GM18867 (cell line): ENCODE results near the gene CTCF.
A peak's percentile ranks its signal among the peaks of the same experiment; 100 is the strongest.

ENCODE experiments used
- ATAC-seq: cut with Tn5 transposase; IDR thresholded peaks from one replicate; pipeline ENCODE4 v1.9.1; 2021; ENCODE audit warnings: mild to moderate bottlenecking, moderate library complexity; ENCODE audit not compliant: unreplicated experiment

Gene CTCF

DNA sequence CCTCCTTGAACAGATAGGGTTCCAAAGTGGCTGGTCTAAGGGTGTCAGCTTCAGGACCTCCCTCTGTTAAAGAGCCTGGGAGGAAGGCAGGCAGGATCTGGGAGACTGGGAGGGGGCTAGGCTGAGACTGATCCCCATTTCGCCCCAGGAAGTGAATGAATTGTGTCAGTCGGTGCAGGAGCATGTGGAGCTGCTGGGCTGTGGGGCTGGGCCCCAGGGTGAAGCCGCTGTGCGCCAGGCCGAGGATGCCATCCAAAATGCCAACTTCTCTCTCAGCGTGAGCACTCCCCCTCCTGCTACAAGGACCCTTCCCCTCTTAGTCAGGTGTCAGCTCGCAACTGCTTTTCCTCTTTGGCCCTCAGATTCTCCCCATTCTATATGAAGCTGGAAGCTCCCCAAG is 88.7 kb downstream of the CTCF start:
- no peak for ATAC-seq

DNA sequence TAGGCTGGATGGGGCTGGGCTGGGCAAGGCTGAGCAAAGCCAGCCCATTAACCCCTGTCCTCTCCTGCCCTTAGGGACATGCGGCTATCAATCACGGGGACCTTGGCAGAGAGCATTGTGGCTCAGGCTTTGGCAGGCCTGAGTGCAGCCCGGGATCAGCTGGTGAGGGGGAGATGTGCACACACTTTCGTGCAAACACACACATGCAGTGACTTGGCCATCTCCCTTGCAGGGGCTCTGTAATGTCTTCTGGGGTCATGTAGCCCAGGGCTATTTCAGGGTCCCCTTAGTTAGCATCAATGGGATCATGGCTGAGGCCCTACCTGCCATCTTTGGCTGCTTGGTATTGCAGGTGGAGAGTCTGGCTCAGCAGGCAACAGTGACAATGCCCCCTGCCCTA is 89.5 kb downstream of the CTCF start:
- no peak for ATAC-seq

DNA sequence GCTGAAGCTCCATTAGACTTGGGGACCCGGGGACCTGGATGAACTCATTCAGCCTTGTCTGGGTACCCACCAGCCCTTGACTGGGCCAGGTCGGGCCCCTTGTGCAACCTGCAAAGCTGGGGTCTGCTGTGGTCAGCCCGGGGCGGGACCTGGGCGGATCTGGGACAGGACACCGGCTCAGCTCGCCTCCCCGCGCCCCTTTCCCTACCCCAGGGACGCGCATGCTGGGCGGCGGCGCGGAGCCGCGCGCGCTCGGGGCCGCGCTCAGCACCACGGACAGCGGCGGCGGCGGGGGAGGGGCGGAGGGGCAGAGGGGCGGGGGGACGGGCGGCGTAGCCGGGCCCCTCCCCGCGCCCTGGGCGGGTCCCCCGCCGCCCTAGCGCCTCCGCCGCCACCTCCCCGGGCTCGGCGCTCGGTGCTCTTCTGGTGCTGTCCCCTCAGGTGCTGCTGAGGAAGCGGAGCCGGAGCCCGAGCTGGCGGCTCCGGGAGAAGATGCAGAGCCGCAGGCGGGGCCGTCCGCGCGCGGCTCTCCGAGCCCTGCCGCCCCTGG is 90.3 kb downstream of the CTCF start:
- ATAC-seq, result no peak

DNA sequence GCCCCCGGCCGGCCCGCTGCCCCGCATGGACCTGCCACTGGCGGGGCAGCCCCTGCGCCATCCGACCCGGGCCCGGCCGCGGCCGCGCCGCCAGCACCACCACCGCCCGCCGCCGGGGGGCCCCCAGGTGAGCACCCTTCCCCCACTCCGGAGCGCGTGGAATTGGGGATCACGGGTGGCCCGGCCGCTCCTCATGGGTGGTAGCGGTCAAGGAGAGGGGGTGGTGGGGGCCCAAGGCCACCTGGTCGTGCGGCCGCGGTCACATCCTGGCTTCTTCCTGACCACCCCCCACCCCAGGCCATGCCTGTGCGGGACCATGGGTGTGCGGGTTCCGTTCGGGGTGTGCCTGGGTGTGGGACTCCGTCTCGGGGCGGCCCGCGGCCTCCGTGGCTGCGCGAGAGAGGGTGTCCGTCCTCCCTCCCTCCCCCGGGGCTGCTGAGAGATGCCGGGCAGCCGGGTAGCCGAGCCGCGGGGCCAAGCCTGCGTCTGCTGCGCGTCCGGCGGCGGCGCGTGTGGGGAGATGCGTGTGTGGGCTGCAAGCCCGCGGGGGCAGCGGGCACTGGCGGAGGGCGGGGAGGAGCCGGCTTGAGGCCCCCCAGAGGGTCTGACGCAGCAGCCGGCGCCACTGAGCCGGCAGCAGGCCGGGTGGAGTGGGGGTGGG is 90.9 kb downstream of the CTCF start:
- no peak for ATAC-seq

DNA sequence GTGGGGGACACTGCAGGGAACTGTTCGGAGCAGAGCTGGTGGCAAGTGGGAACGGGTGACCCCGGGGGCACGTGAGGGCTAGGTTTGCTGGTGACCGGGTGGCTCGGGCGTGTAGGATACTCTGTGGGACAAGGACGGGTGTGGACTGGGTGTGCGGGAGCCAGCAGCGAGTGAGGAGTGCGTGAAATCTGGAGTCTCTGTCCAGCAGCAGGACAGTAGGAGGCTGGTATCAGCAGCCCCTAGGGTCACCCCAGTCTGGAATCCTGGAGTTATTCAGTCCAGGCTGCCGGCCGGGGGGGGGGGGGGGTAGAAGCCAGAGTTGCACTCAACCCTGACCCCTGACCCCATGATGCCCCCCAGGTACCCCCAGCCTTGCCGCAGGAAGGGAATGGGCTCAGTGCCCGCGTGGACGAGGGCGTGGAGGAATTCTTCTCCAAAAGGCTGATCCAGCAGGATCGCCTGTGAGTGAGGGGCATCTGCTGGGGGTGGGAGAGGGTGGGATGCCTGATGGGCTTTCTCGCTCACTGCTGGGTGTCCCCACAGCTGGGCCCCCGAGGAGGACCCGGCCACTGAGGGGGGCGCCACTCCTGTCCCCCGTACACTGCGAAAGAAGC is 91.6 kb downstream of the CTCF start:
- ATAC-seq, result no peak

DNA sequence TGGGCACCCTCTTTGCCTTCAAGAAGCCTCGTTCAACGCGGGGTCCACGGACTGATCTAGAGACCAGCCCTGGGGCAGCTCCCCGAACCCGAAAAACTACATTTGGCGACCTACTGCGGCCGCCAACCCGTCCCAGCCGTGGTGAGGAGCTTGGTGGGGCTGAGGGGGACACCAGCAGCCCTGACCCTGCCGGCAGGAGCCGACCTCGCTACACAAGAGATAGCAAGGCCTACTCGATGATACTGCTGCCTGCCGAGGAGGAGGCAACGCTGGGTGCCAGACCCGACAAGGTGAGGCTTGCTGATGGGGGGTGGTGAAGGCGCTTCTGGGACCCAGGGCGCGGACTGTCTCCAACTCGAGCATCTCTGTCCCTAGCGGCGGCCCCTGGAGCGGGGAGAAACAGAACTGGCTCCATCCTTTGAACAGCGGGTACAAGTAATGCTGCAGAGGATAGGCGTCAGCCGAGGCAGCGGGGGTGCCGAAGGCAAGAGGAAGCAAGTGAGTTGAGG is 92.1 kb downstream of the CTCF start:
- ATAC-seq, result no peak

DNA sequence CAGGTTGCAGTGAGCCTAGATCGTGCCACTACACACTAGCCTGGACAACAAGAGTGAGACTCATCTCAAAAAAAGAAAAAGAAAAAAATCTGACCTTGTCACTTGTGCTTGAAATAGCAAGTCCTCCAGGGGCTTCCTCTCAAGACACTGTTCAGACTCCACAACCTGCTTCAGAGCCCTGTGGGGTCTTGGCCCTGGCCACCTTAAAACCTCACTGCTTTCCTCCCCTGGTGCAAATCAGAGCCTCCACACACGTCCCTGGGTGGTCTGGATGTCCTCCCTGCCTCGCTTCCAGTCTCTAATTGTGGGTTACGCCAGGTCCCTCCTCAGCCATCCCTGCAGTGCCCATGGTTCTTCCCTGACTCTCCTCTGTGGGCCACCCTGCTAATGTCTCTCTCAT is 93.0 kb downstream of the CTCF start:
- no peak for ATAC-seq

DNA sequence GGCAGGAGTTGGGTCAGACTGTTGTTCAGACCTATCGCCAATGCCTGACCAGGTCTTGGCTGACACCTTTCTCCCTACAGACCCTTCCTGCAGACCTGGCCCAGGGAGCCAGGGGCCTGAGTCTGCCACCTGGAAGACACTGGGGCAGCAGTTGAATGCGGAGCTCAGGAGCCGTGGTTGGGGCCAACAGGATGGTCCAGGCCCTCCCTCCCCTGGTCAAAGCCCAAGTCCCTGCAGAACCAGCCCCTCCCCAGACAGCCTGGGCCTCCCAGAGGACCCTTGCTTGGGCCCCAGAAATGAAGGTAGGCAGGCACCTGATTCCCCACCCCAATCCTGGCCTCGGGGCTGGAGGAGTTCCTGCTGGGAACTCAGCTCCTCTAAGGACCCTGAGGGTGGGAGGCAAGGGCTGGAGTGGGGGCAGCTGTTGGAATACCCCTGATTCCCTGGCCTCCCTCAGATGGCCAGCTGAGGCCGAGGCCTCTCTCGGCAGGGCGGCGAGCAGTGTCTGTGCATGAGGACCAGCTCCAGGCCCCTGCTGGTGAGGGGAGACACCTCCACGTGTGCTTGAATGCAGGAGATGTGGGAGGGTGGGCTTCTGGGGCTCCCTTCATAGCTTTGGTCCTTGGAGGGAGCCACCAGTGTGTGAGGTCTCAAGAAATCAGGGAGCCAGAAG is 94.2 kb downstream of the CTCF start:
- no peak for ATAC-seq

DNA sequence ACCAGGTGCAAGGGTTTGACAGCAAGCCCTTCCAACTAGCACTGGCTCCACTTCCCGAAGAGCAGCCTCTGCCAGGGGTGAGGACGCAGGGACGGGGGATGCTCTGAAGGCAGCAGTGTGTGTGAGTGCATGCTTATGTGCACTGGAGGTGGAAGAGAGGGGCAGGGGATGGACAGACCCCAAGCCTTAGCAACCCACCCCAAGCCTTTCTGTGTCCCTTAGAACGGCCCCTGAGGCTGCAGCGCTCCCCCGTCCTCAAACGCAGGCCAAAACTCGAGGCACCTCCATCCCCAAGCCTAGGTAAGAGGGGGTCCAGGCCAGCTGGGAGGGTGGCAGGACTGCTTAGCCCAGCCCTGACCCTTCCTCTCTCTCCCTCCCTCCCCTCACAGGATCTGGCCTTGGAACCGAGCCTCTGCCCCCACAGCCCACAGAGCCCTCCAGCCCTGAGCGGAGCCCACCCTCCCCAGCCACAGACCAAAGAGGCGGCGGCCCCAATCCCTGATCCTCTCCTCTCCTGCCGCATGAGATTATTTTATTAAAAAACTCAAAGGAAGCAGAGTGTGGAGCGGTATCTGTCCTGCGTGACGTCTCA is 94.8 kb downstream of the CTCF start:
- ATAC-seq, result no peak

DNA sequence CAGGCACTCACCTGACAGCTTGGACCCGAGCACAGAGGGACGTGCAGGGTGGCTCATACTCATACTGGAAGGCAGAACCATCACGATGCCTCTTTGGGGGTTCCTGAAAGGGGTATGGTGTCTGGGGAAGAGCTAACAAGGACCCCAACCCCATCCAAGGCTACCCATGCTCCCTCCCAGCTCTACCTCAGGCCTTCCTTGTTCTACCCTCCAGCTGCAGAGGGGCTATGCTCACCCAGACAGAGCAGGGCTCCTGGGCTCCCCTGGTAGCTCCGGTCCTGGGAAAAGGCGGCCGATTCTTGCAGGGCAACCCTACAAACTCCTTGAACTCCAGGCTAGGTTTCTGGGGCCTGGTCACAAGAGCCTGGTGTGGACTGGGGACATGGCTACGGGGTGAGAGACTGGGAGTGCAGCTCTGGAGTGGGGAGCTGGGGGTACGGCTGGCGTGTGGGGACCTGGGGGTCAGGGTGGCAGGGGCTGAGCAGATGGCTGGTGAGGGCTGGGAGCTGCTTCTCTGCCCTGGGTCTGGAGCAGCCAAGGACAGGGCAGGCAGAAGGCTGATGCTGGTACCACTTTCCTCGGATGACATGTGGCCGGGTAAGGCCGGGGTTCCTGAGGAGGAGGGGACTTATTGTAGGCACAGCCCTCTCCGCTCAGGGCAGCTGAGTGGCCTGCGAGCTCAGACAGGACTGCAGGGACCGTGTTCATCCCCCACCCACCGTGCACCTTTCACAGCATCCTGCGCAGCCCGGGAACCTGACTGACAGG is 95.6 kb downstream of the CTCF start:
- ATAC-seq, result no peak

DNA sequence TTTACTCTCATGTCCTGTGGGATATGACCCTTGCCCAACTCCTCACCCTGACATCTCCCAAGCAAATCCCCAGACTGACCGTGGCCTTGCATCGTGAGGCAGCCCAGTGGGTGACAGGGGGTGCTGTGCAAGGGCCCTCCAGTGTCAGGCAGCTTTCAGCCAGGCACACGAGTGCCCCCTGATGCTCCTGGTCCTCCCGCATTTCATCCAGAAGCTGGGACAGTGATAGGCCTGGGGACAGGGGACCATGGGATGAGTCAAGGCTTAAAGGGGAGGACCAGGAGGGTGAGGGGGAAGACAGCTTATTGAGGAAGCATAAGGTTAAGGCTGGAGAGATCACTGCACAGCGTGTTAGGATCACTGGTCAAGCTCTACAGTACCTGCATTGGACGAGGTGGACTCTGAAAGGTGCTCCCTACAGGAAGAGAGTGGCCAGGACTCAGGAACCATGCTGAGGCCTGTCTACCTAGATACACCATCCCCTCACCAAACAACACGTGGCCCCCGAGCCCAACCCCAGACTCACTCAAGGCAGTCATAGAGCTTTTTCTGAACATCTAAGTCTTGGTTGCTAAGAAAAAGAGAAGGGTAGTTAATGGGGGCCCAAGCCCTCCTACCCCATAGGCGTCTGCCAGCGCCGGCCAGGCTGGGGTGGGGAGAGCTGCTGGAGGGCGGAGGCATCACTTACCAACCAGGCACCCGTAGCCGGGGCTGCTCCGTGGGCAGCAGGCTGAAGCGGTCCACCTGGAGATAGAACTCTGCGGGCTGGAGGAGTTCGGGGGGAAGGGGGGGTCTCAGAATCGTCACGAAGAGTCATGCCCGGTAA is 96.7 kb downstream of the CTCF start:
- ATAC-seq, result no peak

DNA sequence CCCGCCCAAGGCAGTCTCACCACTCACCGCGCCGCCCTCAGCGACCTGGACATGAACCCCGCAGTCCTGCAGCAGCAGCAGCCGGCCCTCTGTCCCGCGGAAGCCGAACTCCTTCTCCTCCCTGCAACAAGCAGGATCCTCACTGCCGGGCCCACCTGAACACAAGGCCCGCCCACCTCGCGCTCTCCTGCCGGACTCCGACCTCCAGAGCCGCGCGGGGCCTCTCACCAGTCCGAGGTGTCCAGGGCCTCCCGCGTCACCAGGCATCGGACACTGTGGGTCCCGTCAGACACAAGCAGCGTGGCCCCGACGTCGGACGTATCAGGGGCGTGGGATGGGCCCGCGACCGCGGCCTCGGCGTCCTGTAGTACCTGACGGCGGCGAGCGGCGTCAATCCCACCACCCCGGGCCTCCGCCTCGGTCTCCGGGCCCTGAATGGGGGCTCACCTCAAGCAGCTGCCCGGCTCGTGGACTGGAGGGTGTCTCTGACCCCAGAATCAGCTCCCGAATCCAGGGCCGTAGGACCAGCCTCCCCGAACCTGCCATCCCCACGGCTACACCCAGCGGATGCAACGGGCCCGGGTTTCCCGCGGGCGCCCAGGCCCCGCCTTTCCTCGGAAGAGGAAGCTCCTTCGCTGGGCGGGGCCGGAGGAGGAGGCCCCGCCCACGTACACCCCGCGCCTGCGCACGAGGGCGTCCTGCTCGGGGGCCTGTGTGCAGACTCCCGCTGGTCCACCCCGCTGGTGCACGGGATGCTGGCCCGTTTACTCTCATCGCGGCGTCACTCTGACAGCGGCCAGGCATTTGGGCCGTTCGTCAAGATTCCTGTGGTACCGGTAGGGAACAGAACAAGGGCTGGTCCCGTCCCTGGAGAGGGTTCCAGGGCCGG is 97.6 kb downstream of the CTCF start, which contains the start of gene ACD:
TSS of gene ACD (minus strand) at position 586 of the 889 bp plus-strand sequence. CDS start at position 546, 40 bp downstream.
- peak; percentile 61 for ATAC-seq

DNA sequence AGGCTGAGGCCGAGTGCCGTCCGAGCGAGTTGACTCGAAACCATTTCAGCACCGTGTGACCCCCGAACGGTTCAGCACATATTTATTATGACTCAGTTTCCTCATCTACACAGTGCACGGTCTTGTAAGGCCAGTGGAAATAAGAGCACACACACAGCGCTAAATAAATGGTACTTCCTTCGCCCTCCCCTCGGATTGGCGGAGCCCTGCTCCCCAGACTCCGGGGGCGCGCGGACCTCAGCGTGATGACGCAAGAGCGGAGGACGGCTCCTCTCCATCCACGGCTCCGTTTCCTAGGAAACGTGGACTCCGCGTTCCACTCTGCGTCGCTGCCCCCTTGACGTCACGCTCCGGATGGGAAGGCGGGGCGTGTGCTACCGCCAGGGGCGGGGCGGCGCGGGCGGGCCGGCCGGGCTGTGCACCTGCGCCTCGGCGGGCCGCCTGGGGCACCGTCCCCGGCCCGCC is 98.3 kb downstream of the CTCF start, which contains the start of gene PARD6A:
TSS of gene PARD6A (plus strand) at position 397 of the 465 bp plus-strand sequence. CDS start 79 bp downstream, outside the sequence.
- ATAC-seq, result peak; percentile 70

DNA sequence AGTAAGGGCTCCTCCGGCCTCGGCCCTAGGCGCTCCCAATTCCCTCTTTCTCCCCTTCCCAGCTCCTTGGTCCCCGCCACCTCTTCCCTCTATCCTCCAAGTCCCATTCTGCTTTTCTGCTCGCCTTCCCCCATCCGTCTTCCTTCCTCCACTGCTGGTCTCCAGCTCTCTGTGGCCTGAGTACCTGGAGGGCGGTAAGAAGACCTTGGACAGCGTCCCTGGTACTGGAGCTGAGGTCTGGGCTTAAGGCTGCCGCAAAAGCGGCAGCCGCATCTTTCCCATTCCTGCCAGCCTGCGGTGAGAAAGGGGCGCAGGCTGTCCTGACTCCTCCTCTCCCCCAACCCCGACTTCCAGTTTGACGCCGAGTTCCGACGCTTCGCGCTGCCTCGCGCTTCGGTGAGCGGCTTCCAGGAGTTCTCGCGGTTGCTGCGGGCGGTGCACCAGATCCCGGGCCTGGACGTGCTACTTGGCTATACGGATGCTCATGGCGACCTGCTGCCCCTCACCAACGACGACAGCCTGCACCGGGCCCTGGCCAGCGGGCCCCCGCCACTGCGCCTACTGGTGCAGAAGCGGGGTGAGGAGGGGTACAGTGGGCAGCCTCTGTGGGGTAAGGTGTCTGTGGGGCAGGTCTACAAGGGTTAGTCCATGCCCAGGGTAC is 98.9 kb downstream of the CTCF start:
- ATAC-seq, result peak; percentile 0

DNA sequence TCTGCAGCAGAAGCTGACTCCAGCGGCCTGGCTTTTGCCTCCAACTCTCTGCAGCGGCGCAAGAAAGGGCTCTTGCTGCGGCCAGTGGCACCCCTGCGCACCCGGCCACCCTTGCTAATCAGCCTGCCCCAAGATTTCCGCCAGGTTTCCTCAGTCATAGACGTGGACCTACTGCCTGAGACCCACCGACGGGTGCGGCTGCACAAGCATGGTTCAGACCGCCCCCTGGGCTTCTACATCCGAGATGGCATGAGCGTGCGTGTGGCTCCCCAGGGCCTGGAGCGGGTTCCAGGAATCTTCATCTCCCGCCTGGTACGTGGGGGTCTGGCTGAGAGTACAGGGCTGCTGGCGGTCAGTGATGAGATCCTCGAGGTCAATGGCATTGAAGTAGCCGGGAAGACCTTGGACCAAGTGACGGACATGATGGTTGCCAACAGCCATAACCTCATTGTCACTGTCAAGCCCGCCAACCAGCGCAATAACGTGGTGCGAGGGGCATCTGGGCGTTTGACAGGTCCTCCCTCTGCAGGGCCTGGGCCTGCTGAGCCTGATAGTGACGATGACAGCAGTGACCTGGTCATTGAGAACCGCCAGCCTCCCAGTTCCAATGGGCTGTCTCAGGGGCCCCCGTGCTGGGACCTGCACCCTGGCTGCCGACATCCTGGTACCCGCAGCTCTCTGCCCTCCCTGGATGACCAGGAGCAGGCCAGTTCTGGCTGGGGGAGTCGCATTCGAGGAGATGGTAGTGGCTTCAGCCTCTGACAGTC is 99.7 kb downstream of the CTCF start:
- ATAC-seq, result no peak

DNA sequence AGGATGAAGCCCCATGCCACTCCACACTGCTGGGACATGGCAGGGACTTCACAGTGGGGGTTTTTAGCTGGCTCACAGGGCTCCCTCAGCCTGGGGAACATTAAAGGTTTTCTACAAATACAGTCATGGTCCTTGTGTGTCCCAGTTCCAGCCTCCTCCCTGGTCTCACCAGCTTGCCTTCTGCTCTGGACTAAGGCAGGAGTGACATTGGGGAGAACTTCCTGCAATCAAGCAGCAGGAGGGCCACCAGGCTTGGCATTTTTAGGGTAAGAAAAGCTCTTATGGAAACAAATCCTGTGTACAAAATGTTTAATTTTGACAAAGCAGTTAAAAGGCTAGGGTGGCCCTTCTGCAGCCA is 100.3 kb downstream of the CTCF start:
- ATAC-seq, result no peak

DNA sequence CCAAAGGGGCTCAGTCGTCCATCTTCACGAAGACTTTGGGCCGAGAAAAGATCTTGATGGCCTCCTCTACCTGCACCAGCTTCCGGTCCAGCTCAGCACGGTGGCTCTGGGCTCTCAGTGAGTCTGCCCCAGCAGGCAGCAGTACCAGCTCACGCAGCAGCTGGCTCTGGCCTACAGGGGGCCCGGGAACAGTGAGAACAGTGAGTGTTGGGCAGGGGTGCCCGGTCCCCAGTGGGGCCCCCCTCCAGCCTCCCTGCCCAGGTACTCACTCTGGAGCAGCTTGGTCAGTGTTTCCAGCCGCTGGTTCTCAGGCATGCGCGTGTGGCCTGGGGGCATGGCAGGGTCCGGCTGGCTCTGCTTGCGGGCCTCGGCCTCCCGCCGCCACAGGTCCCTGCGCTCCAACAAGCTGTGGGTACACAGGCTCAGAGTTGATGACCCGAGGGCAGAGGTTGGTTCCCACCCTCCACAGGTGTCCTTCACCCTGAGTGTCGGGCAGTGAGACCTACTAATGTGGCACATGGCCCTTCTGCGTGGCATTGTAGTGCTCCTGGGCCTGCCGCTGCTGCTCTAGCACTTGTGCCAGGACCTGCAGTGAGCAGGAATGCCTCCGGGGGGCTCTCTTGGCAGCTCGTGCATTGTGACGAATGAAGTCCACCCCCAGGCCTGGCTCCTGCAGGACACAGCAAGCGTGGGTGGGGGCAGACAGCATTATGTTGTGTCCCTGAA is 101.0 kb downstream of the CTCF start:
- ATAC-seq, result no peak
